Nephron (organoid): ENCODE data around the gene DUSP16.
"Not testable (repeated sequence)": the region's sequence is repeated elsewhere in the genome, so short reads cannot be mapped to it uniquely, and the experiment has no call there.

ENCODE experiments used
- H3K27ac Mint-ChIP-seq, 3 experiments: 2 replicates each; pipeline ENCODE4 v1.8.0; 2020; ENCODE audit warnings: mixed read lengths in 3 of 3, mild to moderate bottlenecking in 2 of 3, moderate library complexity in 1 of 3
- H3K27me3 Mint-ChIP-seq: 2 replicates; pipeline ENCODE4 v1.8.0; 2021; ENCODE audit warnings: low read depth, mild to moderate bottlenecking, moderate library complexity, mixed read lengths
- H3K36me3 Mint-ChIP-seq: 2 replicates; pipeline ENCODE4 v1.8.0; 2020; ENCODE audit warnings: low read depth, mixed read lengths
- H3K4me1 Mint-ChIP-seq: 2 replicates; pipeline ENCODE4 v1.8.0; 2020; ENCODE audit warnings: mixed read lengths
- H3K4me3 Mint-ChIP-seq, 3 experiments: 2 replicates each; pipeline ENCODE4 v1.8.0; 2020; ENCODE audit warnings: mild to moderate bottlenecking in 3 of 3, mixed read lengths in 3 of 3, moderate library complexity in 2 of 3
- H3K9me3 Mint-ChIP-seq: 2 replicates; pipeline ENCODE4 v1.8.0; 2020; ENCODE audit warnings: mixed read lengths
- TF ChIP-seq, protein P1 (sequence below), 3 experiments: fragments of 200-600 bp; sonication (generic); IDR thresholded peaks; one replicate each; pipeline ENCODE4 v1.5.0; 2021; ENCODE audit warnings: antibody characterized with exemption in 3 of 3; ENCODE audit not compliant: unreplicated experiment in 3 of 3

DUSP16 gene

GRCh38 chr12:12577786-12578185 is 15.1 kb upstream of the DUSP16 start:
- H3K36me3 Mint-ChIP-seq, result no peaks in the 10 kb centered on the region
- TF ChIP-seq, protein P1, sequence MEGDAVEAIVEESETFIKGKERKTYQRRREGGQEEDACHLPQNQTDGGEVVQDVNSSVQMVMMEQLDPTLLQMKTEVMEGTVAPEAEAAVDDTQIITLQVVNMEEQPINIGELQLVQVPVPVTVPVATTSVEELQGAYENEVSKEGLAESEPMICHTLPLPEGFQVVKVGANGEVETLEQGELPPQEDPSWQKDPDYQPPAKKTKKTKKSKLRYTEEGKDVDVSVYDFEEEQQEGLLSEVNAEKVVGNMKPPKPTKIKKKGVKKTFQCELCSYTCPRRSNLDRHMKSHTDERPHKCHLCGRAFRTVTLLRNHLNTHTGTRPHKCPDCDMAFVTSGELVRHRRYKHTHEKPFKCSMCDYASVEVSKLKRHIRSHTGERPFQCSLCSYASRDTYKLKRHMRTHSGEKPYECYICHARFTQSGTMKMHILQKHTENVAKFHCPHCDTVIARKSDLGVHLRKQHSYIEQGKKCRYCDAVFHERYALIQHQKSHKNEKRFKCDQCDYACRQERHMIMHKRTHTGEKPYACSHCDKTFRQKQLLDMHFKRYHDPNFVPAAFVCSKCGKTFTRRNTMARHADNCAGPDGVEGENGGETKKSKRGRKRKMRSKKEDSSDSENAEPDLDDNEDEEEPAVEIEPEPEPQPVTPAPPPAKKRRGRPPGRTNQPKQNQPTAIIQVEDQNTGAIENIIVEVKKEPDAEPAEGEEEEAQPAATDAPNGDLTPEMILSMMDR (IDR thresholded peaks at IDR 0.05; ENCODE audit: unreplicated experiment in 3 of 3), result no peak
- no peak overlapping the region for H3K4me3 Mint-ChIP-seq
- H3K4me1 Mint-ChIP-seq, result no peaks in the 10 kb centered on the region
- H3K9me3 Mint-ChIP-seq, result no peaks in the 10 kb centered on the region
- H3K27me3 Mint-ChIP-seq, result no peaks in the 10 kb centered on the region
- no peak overlapping the region for H3K27ac Mint-ChIP-seq

DNA sequence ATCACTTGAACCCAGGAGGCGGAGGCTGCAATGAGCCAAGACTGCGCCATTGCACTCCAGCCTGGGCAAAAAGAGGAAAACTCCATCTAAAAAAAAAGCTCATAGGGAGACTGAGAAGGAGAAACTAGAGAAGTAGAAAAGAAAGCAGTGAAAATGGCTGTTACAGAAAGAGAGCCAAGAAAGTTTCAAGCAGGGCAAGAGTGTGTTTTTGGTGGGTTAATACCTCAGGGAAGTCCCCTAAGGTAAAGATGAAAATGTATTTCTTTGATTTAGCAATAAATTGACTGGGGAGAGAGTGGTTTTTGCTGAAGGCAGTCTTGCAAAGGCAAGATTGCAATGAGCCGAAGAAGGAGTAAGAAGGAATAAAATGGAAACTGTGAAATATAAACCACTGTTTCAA is 10.0 kb upstream of the DUSP16 start:
- Mint-ChIP-seq H3K4me1 (no peaks in the 10 kb centered on the region), H3K36me3 (no peaks in the 10 kb centered on the region), H3K4me3 (no peak overlapping the region), H3K27me3 (no peaks in the 10 kb centered on the region), H3K27ac (peak overlapping the region in 2 of 3 experiments; percentile 4 to 16), H3K9me3 (peaks cover 3% of the 10 kb centered on the region)
- TF ChIP-seq, protein P1 (IDR thresholded peaks at IDR 0.05; ENCODE audit: unreplicated experiment in 3 of 3), result no peak

DNA sequence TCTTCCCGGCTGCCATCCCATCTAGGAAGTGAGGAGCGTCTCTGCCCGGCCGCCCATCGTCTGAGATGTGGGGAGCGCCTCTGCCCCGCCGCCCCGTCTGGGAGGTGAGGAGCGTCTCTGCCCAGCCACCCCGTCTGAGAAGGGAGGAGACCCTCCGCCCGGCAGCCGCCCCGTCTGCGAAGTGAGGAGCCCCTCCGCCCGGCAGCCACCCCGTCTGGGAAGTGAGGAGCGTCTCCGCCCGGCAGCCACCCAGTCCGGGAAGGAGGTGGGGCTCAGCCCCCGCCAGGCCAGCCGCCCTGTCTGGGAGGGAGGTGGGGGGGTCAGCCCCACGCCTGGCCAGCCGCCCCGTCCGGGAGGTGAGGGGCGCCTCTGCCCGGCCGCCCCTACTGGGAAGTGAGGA is 3.3 kb upstream of the DUSP16 start:
- H3K36me3 Mint-ChIP-seq, H3K27ac Mint-ChIP-seq, H3K4me3 Mint-ChIP-seq, H3K27me3 Mint-ChIP-seq: not testable (repeated sequence)
- H3K4me1 Mint-ChIP-seq, result peaks cover 10% of the 10 kb centered on the region
- H3K9me3 Mint-ChIP-seq, result peaks cover 16% of the 10 kb centered on the region

DNA sequence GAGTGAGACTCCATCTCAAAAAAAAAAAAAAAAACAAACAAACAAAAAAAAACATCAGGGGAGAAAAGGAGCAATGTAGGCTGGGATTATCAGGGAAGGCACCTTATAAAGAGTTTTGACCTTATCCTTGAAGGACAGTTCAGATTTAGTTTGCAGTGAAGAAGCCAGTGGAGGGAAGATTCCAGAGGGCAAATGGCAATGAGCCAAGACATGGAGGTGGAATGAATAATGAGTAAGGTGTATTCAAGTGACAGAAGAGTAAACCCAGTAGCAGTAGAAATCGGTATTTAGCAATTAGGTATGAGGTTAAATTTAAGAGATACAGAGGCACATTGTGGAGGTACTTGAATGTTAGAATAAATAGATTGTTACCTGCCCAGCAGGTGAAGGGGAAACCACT is 2.2 kb upstream of the DUSP16 start:
- H3K27me3 Mint-ChIP-seq, result no peaks in the 10 kb centered on the region
- TF ChIP-seq, protein P1 (IDR thresholded peaks at IDR 0.05; ENCODE audit: unreplicated experiment in 3 of 3), result no peak
- H3K4me3 Mint-ChIP-seq, result no peak overlapping the region
- no peak overlapping the region for H3K27ac Mint-ChIP-seq
- peaks cover 19% of the 10 kb centered on the region for H3K4me1 Mint-ChIP-seq
- H3K9me3 Mint-ChIP-seq, result peaks cover 16% of the 10 kb centered on the region
- H3K36me3 Mint-ChIP-seq, result peaks cover 5% of the 10 kb centered on the region

DNA sequence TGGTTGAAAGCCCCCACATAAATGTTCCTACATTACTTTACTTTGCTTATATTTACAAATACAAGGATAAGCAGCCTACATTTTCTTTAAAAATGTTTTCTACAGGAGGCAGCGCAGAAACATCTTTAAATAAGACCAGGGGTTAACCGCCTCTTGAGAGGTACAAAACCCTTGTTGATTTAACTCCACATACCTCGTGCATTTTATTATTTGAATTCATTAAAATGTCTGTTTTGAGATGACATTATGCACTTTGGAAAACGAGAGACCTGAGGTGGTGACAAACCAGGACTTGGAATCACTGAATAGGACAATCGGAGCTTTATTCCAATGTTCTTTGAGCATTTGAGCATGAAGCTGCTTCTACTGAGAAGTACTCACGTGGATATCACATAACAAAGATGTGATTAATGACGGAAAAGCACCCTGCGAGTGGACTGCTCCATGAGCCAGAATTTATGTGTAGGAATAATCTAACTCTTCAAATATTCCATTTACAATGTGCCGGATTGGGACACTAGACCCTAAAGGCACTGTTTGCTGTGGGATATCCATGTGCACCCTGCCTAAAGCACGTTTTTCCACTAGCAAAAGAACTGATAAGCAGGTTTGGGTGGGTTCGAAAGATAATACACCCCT is 746 bp upstream of the DUSP16 start:
- TF ChIP-seq, protein P1 (IDR thresholded peaks at IDR 0.05; ENCODE audit: unreplicated experiment in 3 of 3), result no peak
- Mint-ChIP-seq H3K27ac (peak overlapping the region; percentile 91 to 95 (median 92)), H3K36me3 (peaks cover 5% of the 10 kb centered on the region), H3K27me3 (no peaks in the 10 kb centered on the region), H3K9me3 (peaks cover 16% of the 10 kb centered on the region), H3K4me1 (peaks cover 23% of the 10 kb centered on the region), H3K4me3 (peak overlapping the region; percentile 83 to 95 (median 88))

GRCh38 chr12:12562016-12562483 is 613 bp downstream of the DUSP16 start:
- TF ChIP-seq, protein P1 (IDR thresholded peaks at IDR 0.05; ENCODE audit: unreplicated experiment in 3 of 3), result no peak
- Mint-ChIP-seq H3K27me3 (no peaks in the 10 kb centered on the region), H3K9me3 (peaks cover 11% of the 10 kb centered on the region), H3K36me3 (peaks cover 11% of the 10 kb centered on the region), H3K4me3 (peak overlapping the region; percentile 87 to 94 (median 91)), H3K4me1 (peaks cover 23% of the 10 kb centered on the region), H3K27ac (peak overlapping the region; percentile 91 to 97 (median 95))
